ENCODE measurements around the gene THSD4.

DNA sequence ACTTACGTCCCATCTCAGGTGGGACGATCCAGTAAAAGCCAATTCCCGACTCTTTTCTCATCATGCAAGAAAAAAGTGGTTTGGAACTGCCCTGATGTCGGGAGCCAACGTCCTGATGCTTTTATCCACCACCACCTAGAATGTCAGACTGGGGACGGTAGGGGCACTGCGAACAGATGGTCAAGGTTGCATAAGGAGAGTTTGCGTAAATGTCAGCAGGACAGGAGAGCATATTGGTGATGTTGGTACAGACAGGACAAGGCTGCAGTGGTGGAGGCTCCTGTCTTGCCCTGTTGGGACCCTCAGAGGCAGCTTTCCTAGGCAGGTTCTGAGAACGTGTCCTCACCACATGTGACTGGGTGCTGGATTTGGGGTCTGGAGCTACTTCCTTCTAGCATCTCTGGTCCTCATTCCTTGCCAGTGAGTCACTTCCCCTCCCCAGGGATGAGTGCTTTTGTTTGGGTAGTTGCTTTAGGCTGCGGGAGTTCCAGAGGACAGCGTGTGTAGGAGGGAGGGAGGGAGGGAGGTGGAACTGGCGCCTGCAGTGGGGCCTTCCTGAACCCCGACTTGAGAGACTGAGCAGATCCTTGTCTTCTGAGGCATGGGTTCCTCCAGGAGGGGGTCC, 21.0 kb downstream of the THSD4 start:
- TF ChIP-seq BRCA1 (IDR thresholded peaks at IDR 0.05) (no peak), BRCA1 (CRISPR knock-in tag; IDR thresholded peaks at IDR 0.05) (no peak), REST (IDR thresholded peaks at IDR 0.05; ENCODE audit: borderline replicate concordance) (no peak), REST (CRISPR knock-in tag; IDR thresholded peaks at IDR 0.05; ENCODE audit: low read depth) (no peak), MAZ (CRISPR knock-in tag; conservative IDR thresholded peaks at IDR 0.05 in 1 of 2, IDR thresholded peaks at IDR 0.05 in 1 of 2) (no peak)
